H1 (cell line): ENCODE results near the gene SOST. TPM values are rescaled to one million over a fixed set of nuclear protein-coding genes. Genes with fewer than 3 reads are reported as not detected.
A peak's percentile ranks its signal among the peaks of the same experiment; 100 is the strongest.

ENCODE experiments used
- HDAC6 ChIP-seq: IDR thresholded peaks from one replicate; pipeline ENCODE4 v1.7.1; 2012; ENCODE audit warnings: low read depth, mild to moderate bottlenecking, inconsistent platforms, low read length, moderate library complexity
- KDM4A ChIP-seq: IDR thresholded peaks from one replicate; pipeline ENCODE4 v1.7.1; 2012; ENCODE audit warnings: low read depth, mild to moderate bottlenecking, moderate library complexity, low read length, inconsistent platforms; ENCODE audit not compliant: severe bottlenecking
- MAFK ChIP-seq: IDR thresholded peaks from 2 replicates; pipeline ENCODE4 v1.6.1; 2012; ENCODE audit warnings: low read depth, mild to moderate bottlenecking, improper control_type of control experiment, low read length
- NRF1 ChIP-seq: IDR thresholded peaks from 2 replicates; pipeline ENCODE4 v1.6.1; 2011; ENCODE audit warnings: mild to moderate bottlenecking, low read depth, low read length, improper control_type of control experiment
- POLR2A ChIP-seq, 2 experiments: IDR thresholded peaks; 1 replicate in 1 of 2; 2 replicates in 1 of 2; pipeline ENCODE4 v1.6.1; 2011; ENCODE audit warnings: low read depth in 2 of 2, low read length in 2 of 2, mild to moderate bottlenecking in 2 of 2; ENCODE audit errors: control extremely low read depth in 1 of 2
- POLR2AphosphoS5 ChIP-seq: IDR thresholded peaks from 2 replicates; pipeline ENCODE4 v1.6.1; 2011; ENCODE audit warnings: low read depth, low read length
- RBBP5 ChIP-seq: IDR thresholded peaks from 2 replicates; pipeline ENCODE4 v1.7.1; 2012; ENCODE audit warnings: low read depth, mild to moderate bottlenecking, inconsistent platforms, low read length, moderate library complexity, borderline replicate concordance
- TAF1 ChIP-seq: IDR thresholded peaks from 2 replicates; pipeline ENCODE4 v1.6.1; 2011; ENCODE audit warnings: mild to moderate bottlenecking, low read depth, low read length
- TAF7 ChIP-seq: optimal IDR thresholded peaks from 2 replicates; pipeline ENCODE3; 2011; ENCODE audit warnings: low read depth, mild to moderate bottlenecking, inconsistent platforms, low read length, moderate library complexity, borderline replicate concordance
- ZNF274 ChIP-seq: IDR thresholded peaks from 2 replicates; pipeline ENCODE4 v1.7.0; 2012; ENCODE audit warnings: low read length, borderline replicate concordance; ENCODE audit errors: extremely low read depth
- polyA plus RNA-seq, 7 experiments: library from polyadenylated mRNA; depleted of rRNA in 3 of 7; stranded (reverse) in 5 of 7; unstranded in 2 of 7; fragments of >200 nt in 5 of 7; fragments of 200-250 nt in 2 of 7; gene quantifications; 1 replicate in 5 of 7; 2 replicates in 1 of 7; 4 replicates in 1 of 7; pipeline versions ENCODE4 v1.2.1 to v1.2.3, GENCODE V29; 2011 to 2013; ENCODE audit warnings: missing spikeins in 2 of 7, mixed read lengths in 2 of 7
- total RNA-seq: library from RNA; stranded (reverse); fragmentation: NEBNext Ultra II Directional; extraction: Animal tissue kit (Norgen Biotek cat#: 25700); gene quantifications from 2 replicates; pipeline ENCODE4 v1.2.1, GENCODE V29; 2021
- TF ChIP-seq, protein P1 (sequence below): fragments of 300-600 bp; sonication (generic); IDR thresholded peaks from 2 replicates; pipeline ENCODE4 v1.7.1; 2012; ENCODE audit warnings: low read length, moderate library complexity, mild to moderate bottlenecking, inconsistent platforms; ENCODE audit not compliant: insufficient replicate concordance

The SOST gene
- total and polyA plus RNA-seq, 2 of the 8 experiments (the other 6 are each of a cell fraction or from before 2014, with no cell fraction given), result 0.08 TPM; not detected in 1

DNA sequence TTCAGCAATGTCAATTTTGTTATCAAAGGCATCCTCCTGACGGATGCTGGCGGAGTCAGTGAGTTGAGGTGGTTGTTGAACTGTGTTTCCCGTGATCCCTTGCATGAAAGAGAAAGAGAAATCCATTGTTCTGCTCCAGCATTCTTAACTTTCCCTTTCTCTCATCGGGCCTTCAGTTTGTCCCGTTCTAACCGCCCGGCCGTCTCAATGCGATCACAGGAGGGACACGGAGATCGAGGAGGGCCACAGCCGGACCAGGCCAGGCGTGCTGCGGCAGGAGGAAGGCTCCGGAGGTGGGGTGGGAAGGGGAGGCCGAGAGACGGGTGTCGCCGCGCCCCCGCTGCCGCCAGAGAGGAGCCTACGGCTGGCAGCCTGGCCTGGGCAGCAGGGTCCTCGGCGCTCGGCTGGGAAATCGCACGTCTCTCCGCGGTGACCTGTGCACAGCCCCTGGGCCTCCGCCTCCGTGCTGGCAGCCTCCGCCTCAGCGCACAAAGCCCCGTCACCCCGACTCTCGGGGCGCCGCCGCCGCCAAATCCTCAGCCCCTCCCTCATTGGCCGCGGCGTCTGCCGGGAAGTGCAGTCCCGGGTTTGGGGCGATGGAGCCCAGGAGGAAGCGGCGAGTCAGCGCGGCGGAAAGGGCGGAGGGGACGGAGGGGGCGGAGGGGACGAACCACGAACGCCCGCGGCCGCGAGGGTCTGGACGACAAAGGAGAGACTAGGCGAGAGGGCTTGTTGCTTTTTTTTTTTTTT lies 38.1 kb downstream of the SOST start (continued):
- TF ChIP-seq, protein P1, sequence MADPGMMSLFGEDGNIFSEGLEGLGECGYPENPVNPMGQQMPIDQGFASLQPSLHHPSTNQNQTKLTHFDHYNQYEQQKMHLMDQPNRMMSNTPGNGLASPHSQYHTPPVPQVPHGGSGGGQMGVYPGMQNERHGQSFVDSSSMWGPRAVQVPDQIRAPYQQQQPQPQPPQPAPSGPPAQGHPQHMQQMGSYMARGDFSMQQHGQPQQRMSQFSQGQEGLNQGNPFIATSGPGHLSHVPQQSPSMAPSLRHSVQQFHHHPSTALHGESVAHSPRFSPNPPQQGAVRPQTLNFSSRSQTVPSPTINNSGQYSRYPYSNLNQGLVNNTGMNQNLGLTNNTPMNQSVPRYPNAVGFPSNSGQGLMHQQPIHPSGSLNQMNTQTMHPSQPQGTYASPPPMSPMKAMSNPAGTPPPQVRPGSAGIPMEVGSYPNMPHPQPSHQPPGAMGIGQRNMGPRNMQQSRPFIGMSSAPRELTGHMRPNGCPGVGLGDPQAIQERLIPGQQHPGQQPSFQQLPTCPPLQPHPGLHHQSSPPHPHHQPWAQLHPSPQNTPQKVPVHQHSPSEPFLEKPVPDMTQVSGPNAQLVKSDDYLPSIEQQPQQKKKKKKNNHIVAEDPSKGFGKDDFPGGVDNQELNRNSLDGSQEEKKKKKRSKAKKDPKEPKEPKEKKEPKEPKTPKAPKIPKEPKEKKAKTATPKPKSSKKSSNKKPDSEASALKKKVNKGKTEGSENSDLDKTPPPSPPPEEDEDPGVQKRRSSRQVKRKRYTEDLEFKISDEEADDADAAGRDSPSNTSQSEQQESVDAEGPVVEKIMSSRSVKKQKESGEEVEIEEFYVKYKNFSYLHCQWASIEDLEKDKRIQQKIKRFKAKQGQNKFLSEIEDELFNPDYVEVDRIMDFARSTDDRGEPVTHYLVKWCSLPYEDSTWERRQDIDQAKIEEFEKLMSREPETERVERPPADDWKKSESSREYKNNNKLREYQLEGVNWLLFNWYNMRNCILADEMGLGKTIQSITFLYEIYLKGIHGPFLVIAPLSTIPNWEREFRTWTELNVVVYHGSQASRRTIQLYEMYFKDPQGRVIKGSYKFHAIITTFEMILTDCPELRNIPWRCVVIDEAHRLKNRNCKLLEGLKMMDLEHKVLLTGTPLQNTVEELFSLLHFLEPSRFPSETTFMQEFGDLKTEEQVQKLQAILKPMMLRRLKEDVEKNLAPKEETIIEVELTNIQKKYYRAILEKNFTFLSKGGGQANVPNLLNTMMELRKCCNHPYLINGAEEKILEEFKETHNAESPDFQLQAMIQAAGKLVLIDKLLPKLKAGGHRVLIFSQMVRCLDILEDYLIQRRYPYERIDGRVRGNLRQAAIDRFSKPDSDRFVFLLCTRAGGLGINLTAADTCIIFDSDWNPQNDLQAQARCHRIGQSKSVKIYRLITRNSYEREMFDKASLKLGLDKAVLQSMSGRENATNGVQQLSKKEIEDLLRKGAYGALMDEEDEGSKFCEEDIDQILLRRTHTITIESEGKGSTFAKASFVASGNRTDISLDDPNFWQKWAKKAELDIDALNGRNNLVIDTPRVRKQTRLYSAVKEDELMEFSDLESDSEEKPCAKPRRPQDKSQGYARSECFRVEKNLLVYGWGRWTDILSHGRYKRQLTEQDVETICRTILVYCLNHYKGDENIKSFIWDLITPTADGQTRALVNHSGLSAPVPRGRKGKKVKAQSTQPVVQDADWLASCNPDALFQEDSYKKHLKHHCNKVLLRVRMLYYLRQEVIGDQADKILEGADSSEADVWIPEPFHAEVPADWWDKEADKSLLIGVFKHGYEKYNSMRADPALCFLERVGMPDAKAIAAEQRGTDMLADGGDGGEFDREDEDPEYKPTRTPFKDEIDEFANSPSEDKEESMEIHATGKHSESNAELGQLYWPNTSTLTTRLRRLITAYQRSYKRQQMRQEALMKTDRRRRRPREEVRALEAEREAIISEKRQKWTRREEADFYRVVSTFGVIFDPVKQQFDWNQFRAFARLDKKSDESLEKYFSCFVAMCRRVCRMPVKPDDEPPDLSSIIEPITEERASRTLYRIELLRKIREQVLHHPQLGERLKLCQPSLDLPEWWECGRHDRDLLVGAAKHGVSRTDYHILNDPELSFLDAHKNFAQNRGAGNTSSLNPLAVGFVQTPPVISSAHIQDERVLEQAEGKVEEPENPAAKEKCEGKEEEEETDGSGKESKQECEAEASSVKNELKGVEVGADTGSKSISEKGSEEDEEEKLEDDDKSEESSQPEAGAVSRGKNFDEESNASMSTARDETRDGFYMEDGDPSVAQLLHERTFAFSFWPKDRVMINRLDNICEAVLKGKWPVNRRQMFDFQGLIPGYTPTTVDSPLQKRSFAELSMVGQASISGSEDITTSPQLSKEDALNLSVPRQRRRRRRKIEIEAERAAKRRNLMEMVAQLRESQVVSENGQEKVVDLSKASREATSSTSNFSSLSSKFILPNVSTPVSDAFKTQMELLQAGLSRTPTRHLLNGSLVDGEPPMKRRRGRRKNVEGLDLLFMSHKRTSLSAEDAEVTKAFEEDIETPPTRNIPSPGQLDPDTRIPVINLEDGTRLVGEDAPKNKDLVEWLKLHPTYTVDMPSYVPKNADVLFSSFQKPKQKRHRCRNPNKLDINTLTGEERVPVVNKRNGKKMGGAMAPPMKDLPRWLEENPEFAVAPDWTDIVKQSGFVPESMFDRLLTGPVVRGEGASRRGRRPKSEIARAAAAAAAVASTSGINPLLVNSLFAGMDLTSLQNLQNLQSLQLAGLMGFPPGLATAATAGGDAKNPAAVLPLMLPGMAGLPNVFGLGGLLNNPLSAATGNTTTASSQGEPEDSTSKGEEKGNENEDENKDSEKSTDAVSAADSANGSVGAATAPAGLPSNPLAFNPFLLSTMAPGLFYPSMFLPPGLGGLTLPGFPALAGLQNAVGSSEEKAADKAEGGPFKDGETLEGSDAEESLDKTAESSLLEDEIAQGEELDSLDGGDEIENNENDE, result no peak
- TF ChIP-seq POLR2AphosphoS5, result peak; percentile 74; the same call in 1 of the 2 replicates
- TF ChIP-seq RBBP5, result peak; percentile 75; the same call in 1 of the 2 replicates
- TF ChIP-seq ZNF274, result no peak
- no peak for TF ChIP-seq MAFK
- peak; percentile 42 to 81 for TF ChIP-seq POLR2A (IDR thresholded peaks at IDR 0.05; ENCODE audit: control extremely low read depth in 1 of 2, low read depth in 2 of 2, low read length in 2 of 2)
- TF ChIP-seq NRF1, result no peak
- TF ChIP-seq TAF1, result peak; percentile 76
- no peak for TF ChIP-seq HDAC6
- peak; percentile 30 for TF ChIP-seq TAF7
- peak; percentile 82 for TF ChIP-seq KDM4A
